Mesendoderm (in vitro differentiated cells): ENCODE data around the gene CEP55.

Experiments
- DNase-seq: peaks from one replicate; pipeline ENCODE4 v3.0.0; 2013
- H2AK5ac ChIP-seq: 2 replicates; pipeline ENCODE4 v1.6.1; 2013; ENCODE audit warnings: low read length, inconsistent platforms
- H2BK120ac ChIP-seq: 2 replicates; pipeline ENCODE4 v1.6.1; 2013; ENCODE audit warnings: low read depth, mild to moderate bottlenecking, low read length, moderate library complexity, mixed read lengths
- H2BK15ac ChIP-seq: replicated peaks from 2 replicates; pipeline ENCODE4 v1.6.1; 2013; ENCODE audit warnings: low read depth, mild to moderate bottlenecking, moderate library complexity
- H2BK5ac ChIP-seq: 2 replicates; pipeline ENCODE4 v1.6.1; 2013; ENCODE audit warnings: low read length, inconsistent platforms
- H3K18ac ChIP-seq: 2 replicates; pipeline ENCODE4 v1.6.1; 2013; ENCODE audit warnings: mild to moderate bottlenecking, low read length, mixed read lengths
- H3K23ac ChIP-seq: one replicate; pipeline ENCODE4 v1.6.1; 2013; ENCODE audit warnings: low read length
- H3K27ac ChIP-seq: 2 replicates; pipeline ENCODE4 v1.5.1; 2013; ENCODE audit warnings: low read depth, mild to moderate bottlenecking, inconsistent platforms, low read length, moderate library complexity
- H3K27me3 ChIP-seq: 2 replicates; pipeline ENCODE4 v1.6.1; 2013; ENCODE audit warnings: low read length, control low read depth, mild to moderate bottlenecking, inconsistent platforms; ENCODE audit not compliant: insufficient read depth, poor library complexity
- H3K36me3 ChIP-seq: 2 replicates; pipeline ENCODE4 v1.6.1; 2013; ENCODE audit warnings: low read length, inconsistent platforms; ENCODE audit not compliant: control insufficient read depth, insufficient read depth
- H3K4ac ChIP-seq: one replicate; pipeline ENCODE4 v1.6.1; 2013; ENCODE audit warnings: low read depth, mild to moderate bottlenecking, low read length, moderate library complexity
- H3K4me1 ChIP-seq: 2 replicates; pipeline ENCODE4 v1.6.1; 2013; ENCODE audit warnings: low read depth, low read length, inconsistent platforms; ENCODE audit not compliant: control insufficient read depth
- H3K4me2 ChIP-seq: 2 replicates; pipeline ENCODE4 v1.6.1; 2013; ENCODE audit warnings: low read length
- H3K4me3 ChIP-seq: 2 replicates; pipeline ENCODE4 v1.5.1; 2013; ENCODE audit warnings: mild to moderate bottlenecking, low read length
- H3K56ac ChIP-seq: one replicate; pipeline ENCODE4 v1.6.1; 2013; ENCODE audit warnings: low read length
- H3K79me1 ChIP-seq: 2 replicates; pipeline ENCODE4 v1.6.1; 2013; ENCODE audit warnings: low read length, inconsistent platforms
- H3K79me2 ChIP-seq: 2 replicates; pipeline ENCODE4 v1.6.1; 2013; ENCODE audit warnings: mild to moderate bottlenecking, low read length; ENCODE audit not compliant: control insufficient read depth, insufficient read depth
- H3K9ac ChIP-seq: 2 replicates; pipeline ENCODE4 v1.6.1; 2013; ENCODE audit warnings: low read length, inconsistent platforms
- H4K5ac ChIP-seq: one replicate; pipeline ENCODE4 v1.6.1; 2013; ENCODE audit warnings: low read length
- H4K8ac ChIP-seq: one replicate; pipeline ENCODE4 v1.6.1; 2013; ENCODE audit warnings: low read depth, mild to moderate bottlenecking, control low read depth, low read length, moderate library complexity
- WGBS: extraction: QIAGEN DNeasy Blood & Tissue Kit; methylation state at CpG from one replicate; pipeline ENCODE4 v1.1.7; 2013; ENCODE audit warnings: low lambda C conversion rate, missing lambda C conversion rate; ENCODE audit not compliant: insufficient coverage; ENCODE audit errors: extremely low coverage; 5-methylcytosine and 5-hydroxymethylcytosine counted together

The CEP55 gene

GRCh38 chr10:93454146-93454545 lies 42.3 kb upstream of the CEP55 start:
- H3K4me3 ChIP-seq: no peak overlapping the region
- H2BK5ac ChIP-seq: no peak overlapping the region
- no peak overlapping the region for H4K8ac ChIP-seq
- no peak overlapping the region for H3K4me2 ChIP-seq
- no peak overlapping the region for H3K23ac ChIP-seq
- peak overlapping the region; percentile 49 for H3K56ac ChIP-seq
- H3K18ac ChIP-seq: no peak overlapping the region
- H4K5ac ChIP-seq: no peak overlapping the region
- no CpG with 5 or more reads among the region's 2 CpGs for WGBS
- no peak overlapping the region for H2BK15ac ChIP-seq
- DNase-seq: no peak
- no peak overlapping the region for H3K9ac ChIP-seq
- H3K4me1 ChIP-seq: peaks cover 5% of the 10 kb centered on the region
- no peak overlapping the region for H2BK120ac ChIP-seq
- no peaks in the 10 kb centered on the region for H3K79me2 ChIP-seq
- H3K4ac ChIP-seq: no peak overlapping the region
- H3K79me1 ChIP-seq: no peaks in the 10 kb centered on the region
- H3K27me3 ChIP-seq: no peaks in the 10 kb centered on the region
- no peak overlapping the region for H2AK5ac ChIP-seq
- H3K36me3 ChIP-seq: no peaks in the 10 kb centered on the region
- H3K27ac ChIP-seq: no peak overlapping the region

GRCh38 chr10:93454736-93455135 lies 41.7 kb upstream of the CEP55 start:
- Histone ChIP-seq H3K23ac (no peak overlapping the region), H4K8ac (no peak overlapping the region), H3K36me3 (no peaks in the 10 kb centered on the region), H3K4me1 (peaks cover 5% of the 10 kb centered on the region), H3K9ac (no peak overlapping the region), H3K27ac (peak overlapping the region; percentile 36), H2BK5ac (no peak overlapping the region), H3K56ac (peak overlapping the region; percentile 25), H3K27me3 (no peaks in the 10 kb centered on the region), H3K79me1 (no peaks in the 10 kb centered on the region), H2BK15ac (peak overlapping the region; percentile 39), H2AK5ac (no peak overlapping the region), H3K4ac (no peak overlapping the region), H3K4me3 (no peak overlapping the region), H2BK120ac (no peak overlapping the region), H3K18ac (no peak overlapping the region), H4K5ac (no peak overlapping the region), H3K79me2 (no peaks in the 10 kb centered on the region), H3K4me2 (no peak overlapping the region)
- no CpG with 5 or more reads among the region's 7 CpGs for WGBS
- no peak for DNase-seq

- Histone ChIP-seq H2BK5ac (peak overlapping the region; percentile 51), H3K4ac (no peak overlapping the region), H2AK5ac (no peak overlapping the region), H3K9ac (peak overlapping the region; percentile 20), H3K27ac (no peak overlapping the region), H3K23ac (no peak overlapping the region), H3K56ac (peak overlapping the region; percentile 83), H2BK15ac (no peak overlapping the region), H3K4me3 (no peak overlapping the region), H3K27me3 (no peaks in the 10 kb centered on the region), H4K5ac (no peak overlapping the region), H3K4me1 (peaks cover 9% of the 10 kb centered on the region), H2BK120ac (no peak overlapping the region), H3K36me3 (no peaks in the 10 kb centered on the region), H3K4me2 (no peak overlapping the region), H3K79me2 (no peaks in the 10 kb centered on the region), H3K79me1 (no peaks in the 10 kb centered on the region), H4K8ac (no peak overlapping the region), H3K18ac (no peak overlapping the region)
- no CpG with 5 or more reads among the region's 7 CpGs for WGBS
- DNase-seq: peak; percentile 56
Observed at GRCh38 chr10:93456480-93456879, 39.9 kb upstream of the CEP55 start.

- Histone ChIP-seq H3K9ac (no peak overlapping the region), H3K79me2 (no peaks in the 10 kb centered on the region), H3K23ac (no peak overlapping the region), H3K4me2 (no peak overlapping the region), H3K27me3 (no peaks in the 10 kb centered on the region), H3K27ac (peak overlapping the region; percentile 52), H2BK15ac (no peak overlapping the region), H2AK5ac (no peak overlapping the region), H3K4me3 (no peak overlapping the region), H2BK120ac (peak overlapping the region; percentile 66), H4K8ac (no peak overlapping the region), H3K18ac (peak overlapping the region; percentile 56), H2BK5ac (no peak overlapping the region), H3K4ac (no peak overlapping the region), H3K4me1 (peaks cover 10% of the 10 kb centered on the region), H3K36me3 (no peaks in the 10 kb centered on the region), H3K79me1 (no peaks in the 10 kb centered on the region), H4K5ac (no peak overlapping the region), H3K56ac (no peak overlapping the region)
- no CpG with 5 or more reads among the region's 8 CpGs for WGBS
- DNase-seq: no peak
Observed at GRCh38 chr10:93457511-93457910, 38.9 kb upstream of the CEP55 start.

- peak overlapping the region; percentile 66 for H3K56ac ChIP-seq
- H3K4me2 ChIP-seq: no peak overlapping the region
- no peak overlapping the region for H3K23ac ChIP-seq
- peaks cover 10% of the 10 kb centered on the region for H3K4me1 ChIP-seq
- no peak overlapping the region for H4K8ac ChIP-seq
- no peaks in the 10 kb centered on the region for H3K79me1 ChIP-seq
- WGBS: no CpG with 5 or more reads among the region's 6 CpGs
- H3K36me3 ChIP-seq: no peaks in the 10 kb centered on the region
- no peak overlapping the region for H3K9ac ChIP-seq
- no peaks in the 10 kb centered on the region for H3K79me2 ChIP-seq
- no peak overlapping the region for H3K4me3 ChIP-seq
- no peak overlapping the region for H4K5ac ChIP-seq
- no peak overlapping the region for H2BK15ac ChIP-seq
- peak overlapping the region; percentile 3 for H3K18ac ChIP-seq
- H2BK120ac ChIP-seq: no peak overlapping the region
- no peak overlapping the region for H3K4ac ChIP-seq
- no peaks in the 10 kb centered on the region for H3K27me3 ChIP-seq
- DNase-seq: peak; percentile 99
- peak overlapping the region; percentile 55 for H3K27ac ChIP-seq
- no peak overlapping the region for H2AK5ac ChIP-seq
- H2BK5ac ChIP-seq: peak overlapping the region; percentile 58
Observed at GRCh38 chr10:93458821-93459257, 37.6 kb upstream of the CEP55 start.

- Histone ChIP-seq H3K4me1 (peaks cover 10% of the 10 kb centered on the region), H3K9ac (no peak overlapping the region), H3K4ac (no peak overlapping the region), H3K79me1 (no peaks in the 10 kb centered on the region), H3K56ac (no peak overlapping the region), H3K4me3 (no peak overlapping the region), H2BK5ac (no peak overlapping the region), H3K79me2 (no peaks in the 10 kb centered on the region), H2AK5ac (no peak overlapping the region), H2BK120ac (no peak overlapping the region), H3K18ac (peak overlapping the region; percentile 77), H3K23ac (no peak overlapping the region), H3K36me3 (no peaks in the 10 kb centered on the region), H3K27ac (no peak overlapping the region), H4K5ac (no peak overlapping the region), H3K4me2 (no peak overlapping the region), H3K27me3 (no peaks in the 10 kb centered on the region), H4K8ac (no peak overlapping the region), H2BK15ac (no peak overlapping the region)
- no peak for DNase-seq
- WGBS: no CpG with 5 or more reads among the region's 3 CpGs
Observed at GRCh38 chr10:93459466-93459865, 36.9 kb upstream of the CEP55 start.
